ENCODE results near the gene GUCY1A2.

DNA sequence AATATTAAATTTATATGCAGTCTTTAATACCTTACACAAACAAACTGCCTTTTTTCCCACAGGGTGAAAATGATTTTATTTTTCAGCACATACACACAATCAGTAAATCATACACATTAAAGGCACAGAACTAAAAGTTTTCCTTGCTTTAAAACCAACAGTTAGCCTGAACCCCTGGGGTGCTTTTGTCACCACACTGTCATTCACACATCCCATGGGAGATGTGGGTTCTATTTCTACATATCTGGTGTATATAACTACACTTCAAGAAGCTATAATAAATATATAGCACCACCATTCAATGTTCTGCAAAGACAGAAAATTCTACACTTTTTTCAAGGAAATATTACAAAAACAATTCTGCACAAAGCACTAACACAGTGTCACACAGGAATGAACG, 197.0 kb downstream of the GUCY1A2 start:
- TF ChIP-seq EZH2 (IDR thresholded peaks at IDR 0.05; ENCODE audit: insufficient read depth, poor library complexity, severe bottlenecking) (no peak), EZH2phosphoT487 (IDR thresholded peaks at IDR 0.05; ENCODE audit: insufficient read depth, low read depth) (no peak)

All from GM23248 (cell line).